Gastroesophageal sphincter (tissue), 3 donors: ENCODE data around the gene DNM3.

Experiments
- POLR2A ChIP-seq, 2 donors: fragments of 450-650 bp; IDR thresholded peaks; one replicate each; pipeline ENCODE4 v1.6.1; 2017; ENCODE audit warnings: antibody characterized with exemption in 2 of 2, mild to moderate bottlenecking in 2 of 2, moderate library complexity in 1 of 2
- TF ChIP-seq, protein P1 (sequence below), 4 experiments: fragments of 200-600 bp in 2 of 4; fragments of 450-650 bp in 2 of 4; sonication (generic) in 1 of 4; IDR thresholded peaks; one replicate each; pipeline ENCODE4 v1.5.1; 2017 to 2019; ENCODE audit warnings: antibody characterized with exemption in 4 of 4, mild to moderate bottlenecking in 2 of 4, moderate library complexity in 2 of 4

DNA sequence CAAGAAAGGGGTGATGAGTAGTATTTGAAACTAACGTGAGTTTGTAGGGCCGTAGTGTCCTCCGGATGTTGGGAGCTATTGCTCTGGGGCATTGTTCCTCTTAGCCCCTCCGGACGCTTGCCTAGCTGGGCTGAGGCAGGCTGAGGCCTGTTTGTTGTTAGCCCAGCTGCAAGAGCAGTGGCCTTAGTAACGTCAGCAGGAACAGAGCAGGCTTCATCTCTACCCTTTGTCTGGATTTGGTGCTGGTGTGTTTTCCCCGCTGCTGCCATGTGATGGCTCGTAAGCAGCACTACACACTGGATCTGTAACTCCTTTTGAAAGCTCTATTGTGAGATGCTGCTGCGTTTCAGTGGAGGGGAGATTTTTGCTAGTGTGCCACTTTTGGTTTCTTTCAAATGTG is 57.6 kb downstream of the DNM3 start:
- no peak for TF ChIP-seq POLR2A (IDR thresholded peaks at IDR 0.05)
- TF ChIP-seq, protein P1, sequence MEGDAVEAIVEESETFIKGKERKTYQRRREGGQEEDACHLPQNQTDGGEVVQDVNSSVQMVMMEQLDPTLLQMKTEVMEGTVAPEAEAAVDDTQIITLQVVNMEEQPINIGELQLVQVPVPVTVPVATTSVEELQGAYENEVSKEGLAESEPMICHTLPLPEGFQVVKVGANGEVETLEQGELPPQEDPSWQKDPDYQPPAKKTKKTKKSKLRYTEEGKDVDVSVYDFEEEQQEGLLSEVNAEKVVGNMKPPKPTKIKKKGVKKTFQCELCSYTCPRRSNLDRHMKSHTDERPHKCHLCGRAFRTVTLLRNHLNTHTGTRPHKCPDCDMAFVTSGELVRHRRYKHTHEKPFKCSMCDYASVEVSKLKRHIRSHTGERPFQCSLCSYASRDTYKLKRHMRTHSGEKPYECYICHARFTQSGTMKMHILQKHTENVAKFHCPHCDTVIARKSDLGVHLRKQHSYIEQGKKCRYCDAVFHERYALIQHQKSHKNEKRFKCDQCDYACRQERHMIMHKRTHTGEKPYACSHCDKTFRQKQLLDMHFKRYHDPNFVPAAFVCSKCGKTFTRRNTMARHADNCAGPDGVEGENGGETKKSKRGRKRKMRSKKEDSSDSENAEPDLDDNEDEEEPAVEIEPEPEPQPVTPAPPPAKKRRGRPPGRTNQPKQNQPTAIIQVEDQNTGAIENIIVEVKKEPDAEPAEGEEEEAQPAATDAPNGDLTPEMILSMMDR (IDR thresholded peaks at IDR 0.05) = no peak
